Panc1 (cell line): ENCODE measurements around the gene METRN.

ENCODE experiments used
- CTCF ChIP-seq: fragments of 450-650 bp; IDR thresholded peaks from 2 replicates; pipeline ENCODE4 v1.5.1; 2017; ENCODE audit warnings: mild to moderate bottlenecking
- POLR2AphosphoS5 ChIP-seq: IDR thresholded peaks from 2 replicates; pipeline ENCODE4 v1.6.1; 2012; ENCODE audit warnings: mild to moderate bottlenecking, low read depth, low read length, moderate library complexity
- REST ChIP-seq, 2 experiments: IDR thresholded peaks; 2 replicates each; pipeline ENCODE4 v1.6.1; 2011 to 2012; ENCODE audit warnings: low read depth in 2 of 2, control low read depth in 1 of 2, low read length in 1 of 2, mild to moderate bottlenecking in 1 of 2, moderate library complexity in 1 of 2; ENCODE audit not compliant: insufficient read depth in 1 of 2

GRCh38 chr16:708019-708418 is 6.9 kb upstream of the METRN start:
- no peak for TF ChIP-seq CTCF
- TF ChIP-seq POLR2AphosphoS5, result no peak
- no peak for TF ChIP-seq REST (IDR thresholded peaks at IDR 0.05; ENCODE audit: insufficient read depth in 1 of 2, low read depth in 2 of 2, low read length in 1 of 2)
